ENCODE data around the gene DTX1. TPM values are rescaled to one million over a fixed set of nuclear protein-coding genes. Genes with fewer than 3 reads are reported as not detected.

Gene DTX1
- total and polyA plus RNA-seq, 2 of the 8 experiments (the other 6 are each of a cell fraction or from before 2014, with no cell fraction given), result 4.7 to 6.9 TPM

DNA sequence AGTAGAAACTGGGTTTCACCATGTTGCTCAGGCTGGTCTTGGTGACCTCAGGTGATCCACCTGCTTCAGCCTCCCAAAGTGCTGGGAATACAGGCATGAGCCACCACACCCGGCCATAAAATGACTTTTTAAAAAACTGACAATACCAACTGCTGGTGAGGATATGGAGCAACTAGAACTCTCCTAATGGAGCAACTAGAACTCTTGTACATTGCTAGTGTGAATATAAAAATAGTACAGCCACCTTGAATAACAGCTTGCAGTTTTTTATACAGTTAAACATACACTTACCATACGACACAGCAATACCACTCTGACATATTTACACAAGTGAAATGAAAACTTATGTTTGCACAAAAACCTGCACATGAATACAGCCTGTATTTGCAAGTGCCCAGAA, 90.5 kb downstream of the DTX1 start (continued):
- TF ChIP-seq, protein P1, sequence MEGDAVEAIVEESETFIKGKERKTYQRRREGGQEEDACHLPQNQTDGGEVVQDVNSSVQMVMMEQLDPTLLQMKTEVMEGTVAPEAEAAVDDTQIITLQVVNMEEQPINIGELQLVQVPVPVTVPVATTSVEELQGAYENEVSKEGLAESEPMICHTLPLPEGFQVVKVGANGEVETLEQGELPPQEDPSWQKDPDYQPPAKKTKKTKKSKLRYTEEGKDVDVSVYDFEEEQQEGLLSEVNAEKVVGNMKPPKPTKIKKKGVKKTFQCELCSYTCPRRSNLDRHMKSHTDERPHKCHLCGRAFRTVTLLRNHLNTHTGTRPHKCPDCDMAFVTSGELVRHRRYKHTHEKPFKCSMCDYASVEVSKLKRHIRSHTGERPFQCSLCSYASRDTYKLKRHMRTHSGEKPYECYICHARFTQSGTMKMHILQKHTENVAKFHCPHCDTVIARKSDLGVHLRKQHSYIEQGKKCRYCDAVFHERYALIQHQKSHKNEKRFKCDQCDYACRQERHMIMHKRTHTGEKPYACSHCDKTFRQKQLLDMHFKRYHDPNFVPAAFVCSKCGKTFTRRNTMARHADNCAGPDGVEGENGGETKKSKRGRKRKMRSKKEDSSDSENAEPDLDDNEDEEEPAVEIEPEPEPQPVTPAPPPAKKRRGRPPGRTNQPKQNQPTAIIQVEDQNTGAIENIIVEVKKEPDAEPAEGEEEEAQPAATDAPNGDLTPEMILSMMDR (IDR thresholded peaks at IDR 0.05; ENCODE audit: control extremely low read depth in 1 of 3, insufficient read depth in 1 of 3, low read depth in 1 of 3, low read length in 3 of 3), result no peak
- no peak for TF ChIP-seq CHD2 (IDR thresholded peaks at IDR 0.05; ENCODE audit: low read length)
- TF ChIP-seq SIX5 (IDR thresholded peaks at IDR 0.05; ENCODE audit: low read depth, low read length), result no peak

Other genes with a start within 250 kb of the DTX1 start
- not detected in 2 replicates for gene OAS1, start 149.8 kb upstream of the DTX1 start, total RNA-seq (2021; fragmentation: NEBNext Ultra II Directional; extraction: Animal tissue kit (Norgen Biotek cat#: 25700))
- gene OAS1, start 149.8 kb upstream of the DTX1 start, polyA plus RNA-seq (2011; rRNA removed), result 0.13 and 0.23 TPM in 2 replicates
- 0.73 and 1.1 TPM in 2 replicates for gene OAS3, start 118.3 kb upstream of the DTX1 start, total RNA-seq (2021; fragmentation: NEBNext Ultra II Directional; extraction: Animal tissue kit (Norgen Biotek cat#: 25700))
- gene OAS3, start 118.3 kb upstream of the DTX1 start, polyA plus RNA-seq (2011; rRNA removed), result 3.7 and 4.3 TPM in 2 replicates
- gene OAS2, start 78.2 kb upstream of the DTX1 start, total RNA-seq (2021; fragmentation: NEBNext Ultra II Directional; extraction: Animal tissue kit (Norgen Biotek cat#: 25700)), result not detected in 2 replicates
- 0.06 TPM in 1 of 2 replicates, not detected in the other for gene OAS2, start 78.2 kb upstream of the DTX1 start, polyA plus RNA-seq (2011; rRNA removed)
- gene RASAL1, start 79.0 kb downstream of the DTX1 start, total RNA-seq (2021; fragmentation: NEBNext Ultra II Directional; extraction: Animal tissue kit (Norgen Biotek cat#: 25700)), result 5.0 and 6.4 TPM in 2 replicates
- gene RASAL1, start 79.0 kb downstream of the DTX1 start, polyA plus RNA-seq (2011; rRNA removed), result 3.7 and 5.9 TPM in 2 replicates
- 0.56 TPM in 1 of 2 replicates, not detected in the other for gene CFAP73, start 93.0 kb downstream of the DTX1 start, total RNA-seq (2021; fragmentation: NEBNext Ultra II Directional; extraction: Animal tissue kit (Norgen Biotek cat#: 25700))
- gene CFAP73, start 93.0 kb downstream of the DTX1 start, polyA plus RNA-seq (2011; rRNA removed), result 0.45 and 0.80 TPM in 2 replicates
- gene DDX54, start 128.7 kb downstream of the DTX1 start, total RNA-seq (2021; fragmentation: NEBNext Ultra II Directional; extraction: Animal tissue kit (Norgen Biotek cat#: 25700)), result 112 and 113 TPM in 2 replicates
- gene DDX54, start 128.7 kb downstream of the DTX1 start, polyA plus RNA-seq (2011; rRNA removed), result 64.9 and 98.5 TPM in 2 replicates
- 25.8 and 26.4 TPM in 2 replicates for gene RITA1, start 129.0 kb downstream of the DTX1 start, total RNA-seq (2021; fragmentation: NEBNext Ultra II Directional; extraction: Animal tissue kit (Norgen Biotek cat#: 25700))
- 24.1 and 31.0 TPM in 2 replicates for gene RITA1, start 129.0 kb downstream of the DTX1 start, polyA plus RNA-seq (2011; rRNA removed)
- gene TPCN1, start 164.7 kb downstream of the DTX1 start, total RNA-seq (2021; fragmentation: NEBNext Ultra II Directional; extraction: Animal tissue kit (Norgen Biotek cat#: 25700)), result 18.1 and 21.4 TPM in 2 replicates
- gene TPCN1, start 164.7 kb downstream of the DTX1 start, polyA plus RNA-seq (2011; rRNA removed), result 14.9 and 22.7 TPM in 2 replicates